SJSA1 (cell line): ENCODE measurements around the gene SF3B4. TPM values are rescaled to one million over a fixed set of nuclear protein-coding genes. Genes with fewer than 3 reads are reported as not detected.
A peak's percentile ranks its signal among the peaks of the same experiment; 100 is the strongest.
"Not testable (repeated sequence)": the region's sequence is repeated elsewhere in the genome, so short reads cannot be mapped to it uniquely, and the experiment has no call there.

Source experiments
- DNase-seq, 2 experiments: peaks; one replicate each; pipeline ENCODE4 v3.0.0-alpha.2; 2015 to 2020; ENCODE audit warnings: low spot score in 2 of 2, low read depth in 1 of 2
- H3K27ac ChIP-seq: fragments of 250-450 bp; sonication (Bioruptor Pico); 2 replicates; pipeline ENCODE4 v1.5.1; 2020; ENCODE audit warnings: mild to moderate bottlenecking, moderate library complexity
- H3K27me3 ChIP-seq: fragments of 250-450 bp; sonication (Bioruptor Pico); replicated peaks from 2 replicates; pipeline ENCODE4 v1.5.1; 2020; ENCODE audit warnings: mild to moderate bottlenecking, moderate library complexity
- H3K36me3 ChIP-seq: fragments of 250-450 bp; sonication (Bioruptor Pico); 2 replicates; pipeline ENCODE4 v1.5.1; 2020; ENCODE audit warnings: mild to moderate bottlenecking
- H3K4me1 ChIP-seq: fragments of 250-450 bp; sonication (Bioruptor Pico); replicated peaks from 2 replicates; pipeline ENCODE4 v1.6.1; 2021; ENCODE audit warnings: mild to moderate bottlenecking
- H3K4me3 ChIP-seq: fragments of 250-450 bp; sonication (Bioruptor Pico); 2 replicates; pipeline ENCODE4 v1.5.1; 2020; ENCODE audit warnings: mild to moderate bottlenecking
- H3K9me3 ChIP-seq: fragments of 250-450 bp; sonication (Bioruptor Pico); replicated peaks from 2 replicates; pipeline ENCODE4 v1.5.1; 2020; ENCODE audit warnings: mild to moderate bottlenecking
- total RNA-seq: library from RNA; depleted of rRNA; stranded (reverse); fragments of >200 nt; shearing (Covaris generic); gene quantifications from 2 replicates; pipeline ENCODE4 v1.2.3, GENCODE V29; 2014; rRNA removed

Gene SF3B4, protein sequence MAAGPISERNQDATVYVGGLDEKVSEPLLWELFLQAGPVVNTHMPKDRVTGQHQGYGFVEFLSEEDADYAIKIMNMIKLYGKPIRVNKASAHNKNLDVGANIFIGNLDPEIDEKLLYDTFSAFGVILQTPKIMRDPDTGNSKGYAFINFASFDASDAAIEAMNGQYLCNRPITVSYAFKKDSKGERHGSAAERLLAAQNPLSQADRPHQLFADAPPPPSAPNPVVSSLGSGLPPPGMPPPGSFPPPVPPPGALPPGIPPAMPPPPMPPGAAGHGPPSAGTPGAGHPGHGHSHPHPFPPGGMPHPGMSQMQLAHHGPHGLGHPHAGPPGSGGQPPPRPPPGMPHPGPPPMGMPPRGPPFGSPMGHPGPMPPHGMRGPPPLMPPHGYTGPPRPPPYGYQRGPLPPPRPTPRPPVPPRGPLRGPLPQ
- 5.7 and 16.4 TPM in 2 replicates for total RNA-seq

DNA sequence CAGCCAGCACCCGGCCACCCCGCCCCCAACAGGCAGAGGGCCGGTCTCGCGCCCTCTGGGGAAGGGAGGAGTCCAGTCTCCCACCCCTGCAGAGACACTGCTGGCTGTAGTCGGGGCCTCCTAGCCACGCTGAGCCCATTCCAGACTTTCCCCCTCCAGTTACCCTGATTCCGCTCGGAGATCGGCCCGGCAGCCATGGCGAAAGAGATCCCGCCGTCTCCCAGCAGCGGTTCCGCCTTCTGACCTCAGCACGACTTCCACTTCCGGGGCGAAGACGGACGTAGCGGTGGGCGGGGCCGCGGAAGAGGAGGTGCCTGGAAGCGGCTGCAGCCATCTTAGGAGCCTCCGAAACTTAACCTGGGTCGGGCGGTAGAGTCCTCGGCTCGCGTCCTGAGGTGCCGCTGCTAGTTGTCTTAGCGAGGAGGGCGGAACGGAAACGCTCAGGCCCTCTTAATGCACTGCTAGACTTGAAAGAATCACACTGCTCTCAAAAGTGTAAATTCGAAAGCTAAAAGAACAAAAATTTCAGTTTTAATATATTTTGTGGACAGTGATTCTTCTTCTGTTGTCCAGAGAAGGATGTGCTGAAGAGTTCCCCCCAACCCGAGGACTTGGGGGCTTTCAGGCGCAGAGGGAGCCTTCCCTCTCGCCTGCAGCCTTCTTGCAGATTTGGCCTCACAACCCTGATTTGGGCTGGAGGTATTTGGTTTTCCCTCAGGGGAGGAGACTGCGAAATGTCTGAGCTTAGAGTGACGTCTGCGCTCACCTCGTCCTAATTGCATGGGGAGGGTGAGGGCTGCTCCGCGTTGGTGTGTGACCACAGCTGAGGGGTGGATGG, at the start of gene SF3B4:
TSS of gene SF3B4 (minus strand) at position 241 of the 838 bp plus-strand sequence. CDS start at position 197, 44 bp downstream.
- Histone ChIP-seq H3K4me3 (peak within 1 kb of the TSS; percentile 71), H3K27ac (peak within 1 kb of the TSS; percentile 39), H3K36me3 (peaks cover 65% of the 10 kb centered on the region), H3K4me1 (peaks cover 27% of the 10 kb centered on the region), H3K9me3 (no peaks in the 10 kb centered on the region), H3K27me3 (no peaks in the 10 kb centered on the region)
- peak; percentile 90 to 95 for DNase-seq

DNA sequence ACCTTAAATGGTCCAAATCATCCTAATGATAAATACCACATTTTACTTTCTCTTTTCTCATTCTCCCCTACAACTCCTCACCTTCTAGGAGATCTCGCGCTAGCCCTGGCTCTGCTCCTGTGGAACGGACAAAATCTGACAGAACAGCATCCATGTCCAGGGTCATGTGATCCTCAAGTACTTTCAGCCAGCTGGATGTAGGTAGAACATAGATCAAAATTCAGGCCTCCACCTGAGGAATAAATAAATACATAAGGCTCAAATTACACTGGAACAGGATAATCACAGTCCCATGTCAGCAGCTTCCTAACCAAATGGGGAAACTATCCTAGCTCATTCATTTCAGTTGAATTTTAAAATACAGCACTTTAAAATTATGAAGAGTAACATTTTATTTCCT, 49.7 kb upstream of the SF3B4 start:
- no peaks in the 10 kb centered on the region for H3K9me3 ChIP-seq
- no peak for DNase-seq
- H3K4me3 ChIP-seq = no peak overlapping the region
- peaks cover 14% of the 10 kb centered on the region for H3K4me1 ChIP-seq
- no peaks in the 10 kb centered on the region for H3K27me3 ChIP-seq
- H3K27ac ChIP-seq = no peak overlapping the region
- peaks cover 33% of the 10 kb centered on the region for H3K36me3 ChIP-seq

DNA sequence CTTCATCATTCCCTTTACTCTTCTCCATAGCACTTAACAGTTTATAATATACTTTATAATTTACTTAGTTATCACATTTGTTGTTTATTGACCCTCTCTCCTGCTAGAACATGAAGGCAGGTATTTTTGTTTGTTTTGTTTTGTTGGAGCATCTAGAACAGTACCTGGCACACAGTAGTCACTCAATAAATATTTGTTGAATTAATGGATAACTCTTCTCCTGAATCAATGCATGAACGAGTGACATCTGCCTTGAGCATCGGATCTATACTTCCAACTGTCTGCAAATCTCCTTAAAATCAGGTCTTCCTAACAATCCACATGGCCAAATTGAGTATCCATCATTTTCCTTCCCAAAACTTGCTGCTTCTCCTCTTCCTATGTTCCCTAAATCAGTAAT, 44.9 kb upstream of the SF3B4 start:
- no peaks in the 10 kb centered on the region for H3K4me1 ChIP-seq
- no peak overlapping the region for H3K27ac ChIP-seq
- H3K9me3 ChIP-seq = no peaks in the 10 kb centered on the region
- H3K4me3 ChIP-seq = no peak overlapping the region
- peaks cover 70% of the 10 kb centered on the region for H3K36me3 ChIP-seq
- H3K27me3 ChIP-seq = no peaks in the 10 kb centered on the region
- no peak for DNase-seq

DNA sequence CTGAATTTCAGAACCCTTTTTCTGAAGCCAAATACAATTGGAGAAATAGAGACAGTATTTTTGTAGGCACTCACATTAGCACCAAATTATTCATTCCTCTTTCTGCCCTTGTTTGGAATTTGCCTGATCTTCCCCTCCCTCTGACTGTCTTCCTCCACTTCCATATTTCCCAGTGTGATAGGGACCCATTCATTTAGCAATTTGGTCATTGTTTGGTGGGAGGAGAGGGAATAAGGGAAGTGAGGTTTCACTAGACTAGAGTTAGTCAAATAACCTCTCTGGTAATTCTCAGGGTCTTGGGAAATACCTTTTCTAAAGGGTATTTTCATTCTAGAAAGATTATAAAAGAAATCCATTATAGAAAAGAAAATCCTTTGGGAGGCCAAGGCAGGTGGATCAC, 40.0 kb upstream of the SF3B4 start:
- Histone ChIP-seq H3K4me1 (no peaks in the 10 kb centered on the region), H3K4me3 (no peak overlapping the region), H3K27me3 (no peaks in the 10 kb centered on the region), H3K27ac (no peak overlapping the region), H3K9me3 (no peaks in the 10 kb centered on the region), H3K36me3 (peaks cover 77% of the 10 kb centered on the region)
- DNase-seq = no peak

DNA sequence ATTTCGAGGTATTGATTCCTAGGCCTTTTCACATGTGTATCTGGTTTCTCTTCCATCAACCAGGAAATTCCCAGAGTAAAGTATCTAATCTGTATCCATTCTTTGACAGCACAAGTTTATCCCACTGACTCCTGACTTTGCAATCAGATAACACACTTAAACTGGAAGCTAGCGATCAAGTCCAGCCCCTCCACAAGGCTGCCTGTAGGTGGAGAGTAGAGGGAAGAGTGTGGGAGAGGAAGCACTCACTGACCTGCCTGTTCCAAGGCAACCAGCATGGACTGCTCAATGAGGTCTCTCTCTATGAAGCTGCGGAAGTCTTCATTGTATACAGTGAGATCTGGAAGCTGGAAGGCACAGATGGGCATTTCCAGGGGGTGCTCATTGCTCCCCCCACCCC, 39.4 kb upstream of the SF3B4 start:
- DNase-seq = no peak
- Histone ChIP-seq H3K9me3 (no peaks in the 10 kb centered on the region), H3K27me3 (no peaks in the 10 kb centered on the region), H3K36me3 (peaks cover 75% of the 10 kb centered on the region), H3K4me3 (no peak overlapping the region), H3K4me1 (no peaks in the 10 kb centered on the region), H3K27ac (no peak overlapping the region)

DNA sequence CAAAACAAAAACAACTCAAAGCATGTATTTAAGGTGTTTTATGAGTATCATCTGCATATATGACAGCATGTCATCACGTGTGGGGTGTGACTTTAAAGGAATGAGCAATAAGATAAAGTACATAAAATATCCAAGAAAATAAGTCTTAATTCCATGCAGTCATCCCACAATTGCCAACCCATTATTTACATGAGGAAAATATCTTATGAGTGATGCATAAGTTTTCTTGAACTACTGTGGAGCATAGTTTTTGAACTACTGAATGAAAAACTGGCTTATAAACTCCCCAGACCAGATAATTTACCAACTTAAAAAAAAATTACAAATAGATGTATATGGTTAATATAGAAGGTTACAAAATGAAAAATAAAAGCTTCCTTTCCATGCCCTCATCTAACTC, 38.8 kb upstream of the SF3B4 start:
- H3K36me3 ChIP-seq = peaks cover 72% of the 10 kb centered on the region
- H3K4me3 ChIP-seq = no peak overlapping the region
- no peaks in the 10 kb centered on the region for H3K4me1 ChIP-seq
- no peaks in the 10 kb centered on the region for H3K27me3 ChIP-seq
- DNase-seq = no peak
- no peaks in the 10 kb centered on the region for H3K9me3 ChIP-seq
- H3K27ac ChIP-seq = no peak overlapping the region

DNA sequence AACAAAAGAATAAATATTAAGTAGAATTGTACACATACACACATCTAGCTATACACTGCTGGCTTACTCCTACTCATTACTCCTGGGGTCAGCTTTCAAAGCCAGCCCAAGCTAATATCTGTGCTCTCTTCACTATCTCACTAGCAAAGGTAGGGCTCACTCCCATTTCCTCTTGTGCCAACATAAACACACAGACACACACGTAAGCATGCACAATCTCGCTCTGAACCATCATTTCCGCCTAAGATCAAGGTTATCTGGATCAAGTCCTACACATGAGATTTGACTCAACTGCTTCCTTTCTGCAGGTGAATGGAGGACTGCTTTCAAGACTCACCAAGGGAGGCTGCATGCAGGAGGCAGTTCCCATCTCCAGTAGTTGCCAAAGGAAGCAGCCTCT, 37.8 kb upstream of the SF3B4 start:
- Histone ChIP-seq H3K9me3 (no peaks in the 10 kb centered on the region), H3K36me3 (peaks cover 68% of the 10 kb centered on the region), H3K27ac (no peak overlapping the region), H3K4me1 (no peaks in the 10 kb centered on the region), H3K27me3 (no peaks in the 10 kb centered on the region), H3K4me3 (no peak overlapping the region)
- no peak for DNase-seq

DNA sequence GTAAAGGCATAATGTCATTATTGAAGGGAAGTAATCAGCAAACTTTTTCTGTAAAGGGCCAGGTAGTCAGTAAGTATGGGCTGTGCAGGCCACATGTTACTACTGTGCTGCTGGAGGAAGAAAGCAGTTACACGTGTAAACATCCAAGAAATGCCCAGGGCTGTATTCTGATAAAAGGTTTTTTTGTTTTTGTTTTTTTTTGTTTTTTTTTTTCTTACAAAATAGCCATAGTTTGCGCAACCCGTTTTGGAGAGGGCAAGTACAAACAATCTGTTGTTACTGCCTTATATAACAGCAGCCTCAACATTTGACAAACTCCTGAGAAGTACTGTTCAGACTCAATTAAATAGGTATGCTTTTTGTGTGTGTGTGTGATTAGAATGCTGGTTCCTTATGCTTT, 35.8 kb upstream of the SF3B4 start:
- H3K4me1 ChIP-seq = no peaks in the 10 kb centered on the region

DNA sequence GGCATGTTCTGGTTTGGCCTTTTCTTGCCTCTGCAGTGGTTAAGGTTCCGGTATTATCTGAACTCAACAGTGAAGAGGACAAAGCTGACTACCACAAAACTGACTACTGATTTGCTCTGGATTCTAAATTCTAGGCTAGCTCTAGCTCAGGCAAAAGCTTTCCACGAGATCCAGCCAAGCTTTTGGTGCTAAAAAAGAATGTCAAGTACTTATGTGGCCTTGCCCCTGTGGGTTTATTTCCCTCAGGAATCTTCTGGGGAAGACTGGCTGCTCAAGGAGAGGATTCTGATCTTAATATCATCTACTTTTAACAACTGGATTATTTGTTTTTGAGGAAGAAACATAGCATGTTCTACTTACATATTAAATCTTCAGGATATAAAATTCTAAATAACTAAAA, 35.1 kb upstream of the SF3B4 start:
- H3K27ac ChIP-seq = no peak overlapping the region
- no peak for DNase-seq
- H3K36me3 ChIP-seq = peaks cover 72% of the 10 kb centered on the region
- H3K27me3 ChIP-seq = no peaks in the 10 kb centered on the region
- H3K4me1 ChIP-seq = no peaks in the 10 kb centered on the region
- no peaks in the 10 kb centered on the region for H3K9me3 ChIP-seq
- H3K4me3 ChIP-seq = no peak overlapping the region

More for the DNA sequence above, 35.8 kb upstream of the SF3B4 start:
- Histone ChIP-seq H3K4me3 (no peak overlapping the region), H3K27me3 (no peaks in the 10 kb centered on the region), H3K27ac (no peak overlapping the region), H3K36me3 (peaks cover 69% of the 10 kb centered on the region), H3K9me3 (no peaks in the 10 kb centered on the region)
- DNase-seq = no peak

DNA sequence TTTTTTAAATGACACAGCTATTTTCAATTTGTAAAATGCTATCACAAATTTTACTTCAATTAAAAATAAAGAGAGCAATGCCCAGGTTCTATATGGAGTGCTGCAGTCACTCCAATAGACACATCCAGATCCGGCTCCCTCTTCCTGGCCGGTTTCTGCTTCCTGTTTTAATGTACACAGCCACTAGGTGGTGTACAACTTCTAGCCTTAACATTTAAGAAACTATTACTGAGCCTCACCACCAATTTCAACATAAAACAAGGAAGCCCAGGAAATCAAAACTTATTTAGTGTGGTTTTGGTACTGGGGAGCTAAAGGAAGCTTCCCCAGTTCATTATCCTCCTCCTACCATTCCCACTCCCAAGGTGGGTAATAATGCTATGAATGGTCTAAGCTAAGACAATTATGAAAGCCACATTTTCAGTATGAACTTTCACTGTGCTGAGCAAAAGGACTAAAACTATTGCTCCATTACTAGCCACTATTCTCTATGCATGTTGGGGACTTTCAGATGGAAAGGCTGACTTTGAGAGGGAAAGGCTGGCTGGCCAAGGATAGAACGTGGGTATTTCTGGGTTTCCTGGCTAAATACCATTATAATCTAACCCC, 34.5 kb upstream of the SF3B4 start:
- no peak overlapping the region for H3K27ac ChIP-seq
- no peaks in the 10 kb centered on the region for H3K9me3 ChIP-seq
- no peaks in the 10 kb centered on the region for H3K4me1 ChIP-seq
- H3K27me3 ChIP-seq = no peaks in the 10 kb centered on the region
- peaks cover 70% of the 10 kb centered on the region for H3K36me3 ChIP-seq
- DNase-seq = peak in 1 of 2 experiments; percentile 61
- H3K4me3 ChIP-seq = no peak overlapping the region

DNA sequence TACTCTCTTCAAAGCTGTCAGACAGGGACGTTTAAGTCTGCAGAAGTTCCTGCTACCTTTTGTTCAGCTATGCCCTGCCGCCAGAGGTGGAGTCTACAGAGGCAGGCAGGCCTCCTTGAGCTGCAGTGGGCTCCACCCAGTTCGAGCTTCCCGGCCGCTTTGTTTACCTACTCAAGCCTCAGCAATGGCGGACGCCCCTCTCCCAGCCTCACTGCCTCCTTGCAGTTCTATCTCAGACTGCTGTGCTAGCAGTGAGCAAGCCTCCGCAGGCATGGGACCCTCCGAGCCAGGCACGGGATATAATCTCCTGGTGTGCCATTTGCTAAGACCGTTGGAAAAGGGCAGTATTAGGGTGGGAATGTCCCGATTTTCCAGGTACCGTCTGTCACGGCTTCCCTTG, 29.9 kb upstream of the SF3B4 start:
- not testable (repeated sequence) for H3K4me3 ChIP-seq, H3K9me3 ChIP-seq, DNase-seq, H3K27ac ChIP-seq, H3K27me3 ChIP-seq, H3K4me1 ChIP-seq
- H3K36me3 ChIP-seq = peaks cover 67% of the 10 kb centered on the region

DNA sequence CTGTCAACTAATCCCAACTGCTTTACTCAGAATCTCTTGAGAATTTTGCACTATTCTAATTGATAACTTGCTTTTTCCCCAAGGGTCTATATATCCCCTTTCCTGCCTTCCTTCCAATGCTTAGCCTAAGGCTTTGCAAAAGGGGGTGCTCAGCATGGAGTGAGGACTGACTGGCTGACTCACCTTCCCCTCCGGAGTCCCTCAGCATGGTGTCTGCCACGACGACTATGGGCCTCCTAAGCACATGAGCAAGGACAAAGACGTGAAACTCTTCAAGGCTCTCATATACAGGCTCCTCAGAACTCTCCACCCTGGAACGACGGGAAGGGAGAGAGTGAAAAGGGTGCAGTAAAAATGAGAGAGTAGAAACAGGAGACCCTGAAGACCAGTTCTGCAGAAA, 22.3 kb upstream of the SF3B4 start:
- no peak overlapping the region for H3K27ac ChIP-seq
- H3K36me3 ChIP-seq = peaks cover 73% of the 10 kb centered on the region
- no peaks in the 10 kb centered on the region for H3K27me3 ChIP-seq
- no peaks in the 10 kb centered on the region for H3K9me3 ChIP-seq
- H3K4me1 ChIP-seq = no peaks in the 10 kb centered on the region
- H3K4me3 ChIP-seq = no peak overlapping the region
- no peak for DNase-seq

DNA sequence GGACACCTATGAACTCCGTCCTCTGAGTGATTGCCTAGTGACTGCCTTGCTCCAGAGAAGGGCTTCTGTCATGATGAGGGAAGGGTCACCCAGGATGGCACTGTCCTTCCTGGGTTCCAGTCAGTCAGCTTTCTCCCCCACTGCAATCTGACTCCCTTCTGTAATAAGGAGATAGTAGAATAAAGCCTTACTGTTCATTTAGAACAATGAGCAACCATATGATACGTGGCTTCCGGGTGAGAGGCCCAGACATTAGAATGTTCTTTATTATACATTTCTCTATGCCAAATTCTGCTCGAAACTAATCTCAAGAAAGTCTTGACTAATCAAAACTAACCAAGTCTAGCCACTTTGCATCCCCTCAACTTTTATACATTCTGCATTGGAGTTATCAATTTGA, 17.6 kb upstream of the SF3B4 start:
- Histone ChIP-seq H3K27ac (no peak overlapping the region), H3K4me3 (no peak overlapping the region), H3K27me3 (no peaks in the 10 kb centered on the region), H3K4me1 (no peaks in the 10 kb centered on the region), H3K36me3 (peaks cover 58% of the 10 kb centered on the region), H3K9me3 (no peaks in the 10 kb centered on the region)
- no peak for DNase-seq

DNA sequence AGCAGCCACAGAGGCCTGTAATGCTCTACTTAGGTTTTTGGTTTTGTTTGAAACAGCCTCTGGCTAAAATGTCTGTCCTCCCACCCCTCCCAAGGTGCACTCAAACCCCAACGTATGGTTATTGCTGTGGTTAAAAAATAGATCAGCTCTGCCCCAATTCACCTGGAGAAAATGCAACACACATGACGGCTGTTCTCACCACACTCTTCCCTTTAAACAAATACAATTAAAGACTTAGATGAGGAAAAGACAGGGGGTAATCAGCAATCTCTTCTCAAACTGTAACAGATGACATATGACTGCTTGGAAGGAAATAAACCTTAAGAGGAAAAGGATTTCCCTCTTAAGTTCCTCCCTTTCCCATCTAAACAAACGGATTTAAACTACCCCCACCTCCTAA, 15.3 kb upstream of the SF3B4 start:
- Histone ChIP-seq H3K9me3 (no peaks in the 10 kb centered on the region), H3K27me3 (no peaks in the 10 kb centered on the region), H3K27ac (no peak overlapping the region), H3K4me3 (no peak overlapping the region), H3K36me3 (peaks cover 38% of the 10 kb centered on the region), H3K4me1 (peaks cover 19% of the 10 kb centered on the region)
- no peak for DNase-seq
